NAMALWA (cell line): ENCODE data around the gene KRT31.
"Not testable (repeated sequence)": the region's sequence is repeated elsewhere in the genome, so short reads cannot be mapped to it uniquely, and the experiment has no call there.

Experiments used
- DNase-seq: peaks from one replicate; pipeline ENCODE4 v3.0.0-alpha.2; 2015; ENCODE audit warnings: low spot score

KRT31 gene

GRCh38 chr17:41387670-41388069 lies 9.7 kb downstream of the KRT31 start:
- DNase-seq = no peak

- no peak for DNase-seq
These were observed 11.2 kb downstream of the KRT31 start for GRCh38 chr17:41386227-41386626.

- DNase-seq = no peak
These were observed 13.7 kb downstream of the KRT31 start for GRCh38 chr17:41383690-41384089.

- DNase-seq = no peak
These were observed 15.0 kb downstream of the KRT31 start for GRCh38 chr17:41382394-41382793.

- DNase-seq = not testable (repeated sequence)
These were observed 15.5 kb downstream of the KRT31 start, which contains the start of gene KRT34 for GRCh38 chr17:41381943-41382342. Gene KRT34 (minus strand): TSS chr17:41382306. CDS start chr17:41382246, 60 bp downstream.

- DNase-seq = not testable (repeated sequence)
These were observed 17.3 kb downstream of the KRT31 start for GRCh38 chr17:41380091-41380490.

GRCh38 chr17:41377546-41377945 lies 19.9 kb downstream of the KRT31 start:
- DNase-seq = no peak

GRCh38 chr17:41369713-41370112 lies 27.7 kb downstream of the KRT31 start, which contains the start of gene KRT33B:
Gene KRT33B (minus strand): TSS chr17:41369813. CDS start chr17:41369750, 63 bp downstream.
- DNase-seq = no peak

- no peak for DNase-seq
These were observed 28.4 kb downstream of the KRT31 start for GRCh38 chr17:41369023-41369422.

GRCh38 chr17:41367426-41368075 lies 29.9 kb downstream of the KRT31 start:
- no peak for DNase-seq

- no peak for DNase-seq
These were observed 31.3 kb downstream of the KRT31 start for GRCh38 chr17:41366070-41366469.

- DNase-seq = no peak
These were observed 33.5 kb downstream of the KRT31 start for GRCh38 chr17:41363881-41364280.

GRCh38 chr17:41360296-41360995 lies 37.0 kb downstream of the KRT31 start:
- DNase-seq = no peak

GRCh38 chr17:41354536-41354935 lies 42.9 kb downstream of the KRT31 start:
- DNase-seq = no peak

GRCh38 chr17:41352597-41353366 lies 44.6 kb downstream of the KRT31 start:
- no peak for DNase-seq

- DNase-seq = no peak
These were observed 46.2 kb downstream of the KRT31 start for GRCh38 chr17:41351177-41351576.

GRCh38 chr17:41350381-41350878 lies 47.0 kb downstream of the KRT31 start, which contains the start of gene KRT33A:
Gene KRT33A (minus strand): TSS chr17:41350828. CDS start chr17:41350767, 61 bp downstream.
- DNase-seq = not testable (repeated sequence)

- no peak for DNase-seq
These were observed 49.3 kb downstream of the KRT31 start for GRCh38 chr17:41347869-41348760.

GRCh38 chr17:41346421-41346820 lies 51.0 kb downstream of the KRT31 start:
- not testable (repeated sequence) for DNase-seq

GRCh38 chr17:41345992-41346391 lies 51.4 kb downstream of the KRT31 start:
- no peak for DNase-seq
